GM12874 (cell line): ENCODE results near the gene ADSS1.

Experiments
- TF ChIP-seq, protein P1 (sequence below): IDR thresholded peaks from 2 replicates; pipeline ENCODE4 v1.5.1; 2011; ENCODE audit warnings: low read depth, mild to moderate bottlenecking, control low read depth, low read length, moderate library complexity; ENCODE audit not compliant: insufficient read depth

Gene ADSS1

DNA sequence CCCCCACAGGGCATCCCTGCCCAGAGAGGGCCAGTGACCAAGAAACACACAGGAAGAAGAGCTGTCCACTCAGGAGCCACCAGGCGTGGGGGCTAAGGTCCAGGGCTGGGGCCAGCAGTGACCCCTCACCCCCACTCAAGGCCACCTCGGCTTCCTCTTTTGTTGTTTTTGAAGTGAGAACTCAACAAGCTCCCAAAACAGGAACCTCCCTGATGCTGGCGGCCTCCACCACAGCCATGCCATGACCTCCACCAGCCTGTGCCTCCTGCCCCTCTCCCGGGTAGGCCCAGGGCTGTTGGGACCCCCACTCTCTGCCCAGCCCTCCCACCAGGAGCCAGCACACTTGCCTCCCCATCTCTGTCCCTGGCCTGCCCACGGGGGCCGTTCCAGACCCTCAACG is 63.7 kb downstream of the ADSS1 start:
- TF ChIP-seq, protein P1, sequence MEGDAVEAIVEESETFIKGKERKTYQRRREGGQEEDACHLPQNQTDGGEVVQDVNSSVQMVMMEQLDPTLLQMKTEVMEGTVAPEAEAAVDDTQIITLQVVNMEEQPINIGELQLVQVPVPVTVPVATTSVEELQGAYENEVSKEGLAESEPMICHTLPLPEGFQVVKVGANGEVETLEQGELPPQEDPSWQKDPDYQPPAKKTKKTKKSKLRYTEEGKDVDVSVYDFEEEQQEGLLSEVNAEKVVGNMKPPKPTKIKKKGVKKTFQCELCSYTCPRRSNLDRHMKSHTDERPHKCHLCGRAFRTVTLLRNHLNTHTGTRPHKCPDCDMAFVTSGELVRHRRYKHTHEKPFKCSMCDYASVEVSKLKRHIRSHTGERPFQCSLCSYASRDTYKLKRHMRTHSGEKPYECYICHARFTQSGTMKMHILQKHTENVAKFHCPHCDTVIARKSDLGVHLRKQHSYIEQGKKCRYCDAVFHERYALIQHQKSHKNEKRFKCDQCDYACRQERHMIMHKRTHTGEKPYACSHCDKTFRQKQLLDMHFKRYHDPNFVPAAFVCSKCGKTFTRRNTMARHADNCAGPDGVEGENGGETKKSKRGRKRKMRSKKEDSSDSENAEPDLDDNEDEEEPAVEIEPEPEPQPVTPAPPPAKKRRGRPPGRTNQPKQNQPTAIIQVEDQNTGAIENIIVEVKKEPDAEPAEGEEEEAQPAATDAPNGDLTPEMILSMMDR = no peak

DNA sequence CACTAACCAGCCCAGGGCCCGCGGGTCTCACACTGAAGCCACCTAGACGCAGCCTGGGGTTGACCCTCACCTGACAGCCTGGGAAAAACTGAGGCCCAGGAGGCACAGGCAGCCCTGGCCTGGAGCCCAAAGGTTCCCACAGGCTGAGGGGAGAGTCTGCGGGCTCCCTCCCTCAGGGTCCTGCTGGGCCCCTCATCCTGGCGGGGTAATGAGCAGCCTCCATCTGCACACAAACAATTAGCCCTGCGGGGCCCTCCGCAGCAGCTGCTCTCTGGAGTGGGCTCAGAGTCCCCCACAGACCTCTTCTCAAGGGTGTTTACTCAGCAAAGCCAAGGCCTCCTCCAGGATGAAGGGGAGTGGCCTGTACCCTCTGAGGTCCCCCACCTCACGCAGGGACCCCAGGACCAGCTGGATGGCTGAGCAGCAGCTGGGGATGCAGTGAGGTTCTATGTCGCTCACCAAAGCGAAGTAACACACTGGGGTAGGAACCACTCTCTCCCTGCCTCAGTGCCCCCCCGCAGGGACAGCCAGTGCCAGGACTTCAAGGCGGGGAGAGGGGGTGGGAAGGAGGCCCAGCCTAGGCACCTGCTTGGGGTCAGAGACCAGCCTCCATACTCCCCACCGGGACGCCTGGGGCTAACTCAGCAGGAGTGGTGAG is 64.3 kb downstream of the ADSS1 start:
- TF ChIP-seq, protein P1 = no peak

GRCh38 chr14:104788873-104789663 is 65.0 kb downstream of the ADSS1 start:
- TF ChIP-seq, protein P1 = no peak

- TF ChIP-seq, protein P1 = no peak
Measured at GRCh38 chr14:104789752-104790743, 66.0 kb downstream of the ADSS1 start.

DNA sequence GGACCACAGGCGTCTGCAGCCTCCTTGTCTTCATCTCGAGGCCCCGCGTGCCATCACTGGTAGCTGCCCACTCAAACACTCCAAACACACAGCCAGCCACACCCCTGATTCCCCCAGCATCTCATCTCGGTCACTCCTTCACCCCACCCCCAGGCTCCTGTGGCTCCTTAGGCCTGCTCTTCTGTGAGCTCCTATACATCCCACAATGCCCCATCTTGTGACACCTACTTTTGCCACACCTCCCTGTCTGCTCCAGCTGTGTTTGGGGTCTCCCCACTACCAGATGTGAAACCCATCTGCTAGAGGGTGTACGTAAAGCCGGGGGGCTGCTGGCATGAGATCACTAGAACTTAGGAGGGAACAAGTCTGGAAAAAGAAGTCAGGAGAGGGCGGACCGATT is 67.4 kb downstream of the ADSS1 start:
- TF ChIP-seq, protein P1 = no peak

- TF ChIP-seq, protein P1 = no peak
Measured at GRCh38 chr14:104792101-104792884, 68.3 kb downstream of the ADSS1 start.
